AG04450 (cell line): ENCODE data around the gene CCDC88A. TPM values are rescaled to one million over a fixed set of nuclear protein-coding genes. Genes with fewer than 3 reads are reported as not detected.

Experiments used
- CTCF ChIA-PET: fragments of 300-600, 350-600 bp; formaldehyde crosslinking; extraction: SDS; loops from one replicate; lab custom pipeline; 2022; ENCODE audit warnings: antibody characterized with exemption, inconsistent platforms; lab: Charles Lee
- POLR2A ChIA-PET: fragments of 350-600 bp; formaldehyde crosslinking; extraction: SDS; loops from one replicate; lab custom pipeline; 2021; ENCODE audit warnings: antibody characterized with exemption, inconsistent platforms; lab: Yijun Ruan, JAX
- DNase-seq: peaks from one replicate; pipeline ENCODE4 v3.0.0-alpha.2; 2011; ENCODE audit warnings: low read depth, low spot score
- H3K27ac ChIP-seq: one replicate; pipeline ENCODE4 v1.5.1; 2012; ENCODE audit warnings: low read depth, low read length, control low read depth
- H3K27me3 ChIP-seq: one replicate; pipeline ENCODE4 v1.6.0; 2012; ENCODE audit warnings: low read length; ENCODE audit not compliant: control insufficient read depth, insufficient read depth
- H3K4me3 ChIP-seq: 2 replicates; pipeline ENCODE4 v1.5.1; 2011; ENCODE audit warnings: mild to moderate bottlenecking, low read depth, low read length, control low read depth
- H3K9me3 ChIP-seq: 2 replicates; pipeline ENCODE4 v1.5.1; 2012; ENCODE audit warnings: low read length; ENCODE audit not compliant: control insufficient read depth, insufficient read depth
- CTCF ChIP-seq: IDR thresholded peaks from 2 replicates; pipeline ENCODE4 v1.5.1; 2011; ENCODE audit warnings: low read depth, low read length, control low read depth, inconsistent platforms
- polyA plus RNA-seq: library from polyadenylated mRNA; depleted of rRNA; stranded (reverse); fragments of >200 nt; gene quantifications from 2 replicates; pipeline ENCODE4 v1.2.3, GENCODE V29; 2011

The CCDC88A gene
- polyA plus RNA-seq, 1 experiment = 44.7 TPM

GRCh38 chr2:55408098-55408882 is 11.4 kb downstream of the CCDC88A start:
- no peak for DNase-seq
- POLR2A ChIA-PET = no interaction called here
- H3K27me3 ChIP-seq = no peaks in the 10 kb centered on the region
- H3K4me3 ChIP-seq = no peak overlapping the region; the same call in 1 of the 2 replicates
- CTCF ChIA-PET = no interaction called here
- H3K9me3 ChIP-seq = no peaks in the 10 kb centered on the region
- no peak overlapping the region for H3K27ac ChIP-seq
- no peak for TF ChIP-seq CTCF

- ChIA-PET POLR2A (no interaction called here), CTCF (no interaction called here)
- Histone ChIP-seq H3K4me3 (no peak overlapping the region), H3K27ac (no peak overlapping the region), H3K27me3 (no peaks in the 10 kb centered on the region), H3K9me3 (no peaks in the 10 kb centered on the region)
- no peak for DNase-seq
- no peak for TF ChIP-seq CTCF
Observed at GRCh38 chr2:55405116-55405515, 14.5 kb downstream of the CCDC88A start.

- CTCF ChIA-PET = no interaction called here
- no peak overlapping the region for H3K4me3 ChIP-seq
- H3K27ac ChIP-seq = no peak overlapping the region
- no peak for TF ChIP-seq CTCF
- DNase-seq = no peak
- H3K9me3 ChIP-seq = no peaks in the 10 kb centered on the region
- POLR2A ChIA-PET = no interaction called here
- no peaks in the 10 kb centered on the region for H3K27me3 ChIP-seq
Observed at GRCh38 chr2:55403256-55403998, 16.2 kb downstream of the CCDC88A start.

- no peak for DNase-seq
- H3K4me3 ChIP-seq = no peak overlapping the region
- H3K27me3 ChIP-seq = no peaks in the 10 kb centered on the region
- POLR2A ChIA-PET = no interaction called here
- no peaks in the 10 kb centered on the region for H3K9me3 ChIP-seq
- H3K27ac ChIP-seq = no peak overlapping the region
- no peak for TF ChIP-seq CTCF
- CTCF ChIA-PET = interaction anchor here (1.4 kb wide), 1 partner anchor 31 kb away, joined by 4 read pairs; no protein-coding TSS in a partner anchor
Observed at GRCh38 chr2:55401124-55401523, 18.5 kb downstream of the CCDC88A start.

GRCh38 chr2:55400332-55400731 is 19.3 kb downstream of the CCDC88A start:
- ChIA-PET POLR2A (no interaction called here), CTCF (no interaction called here)
- no peaks in the 10 kb centered on the region for H3K9me3 ChIP-seq
- no peak overlapping the region for H3K27ac ChIP-seq
- DNase-seq = no peak
- H3K27me3 ChIP-seq = no peaks in the 10 kb centered on the region
- H3K4me3 ChIP-seq = no peak overlapping the region
- no peak for TF ChIP-seq CTCF
